GM18951 (cell line): ENCODE results near the gene MB.

Source experiments
- POLR2A ChIP-seq: IDR thresholded peaks from 4 replicates; pipeline ENCODE4 v1.6.1; 2011; ENCODE audit warnings: mild to moderate bottlenecking; ENCODE audit not compliant: insufficient read length, insufficient read depth; ENCODE audit errors: extremely low read depth
- in situ Hi-C: fragments of 300-500 bp; cut with MboI; formaldehyde crosslinking; loops from one replicate; pipeline ENCODE4 v1.12.0; 2022; ENCODE audit warnings: low sequenced_read_pairs, mixed read lengths, inconsistent platforms; ENCODE audit not compliant: unreplicated experiment

MB gene

GRCh38 chr22:35567351-35568141 lies 49.6 kb downstream of the MB start:
- in situ Hi-C loops: no loop called here
- TF ChIP-seq POLR2A: no peak

DNA sequence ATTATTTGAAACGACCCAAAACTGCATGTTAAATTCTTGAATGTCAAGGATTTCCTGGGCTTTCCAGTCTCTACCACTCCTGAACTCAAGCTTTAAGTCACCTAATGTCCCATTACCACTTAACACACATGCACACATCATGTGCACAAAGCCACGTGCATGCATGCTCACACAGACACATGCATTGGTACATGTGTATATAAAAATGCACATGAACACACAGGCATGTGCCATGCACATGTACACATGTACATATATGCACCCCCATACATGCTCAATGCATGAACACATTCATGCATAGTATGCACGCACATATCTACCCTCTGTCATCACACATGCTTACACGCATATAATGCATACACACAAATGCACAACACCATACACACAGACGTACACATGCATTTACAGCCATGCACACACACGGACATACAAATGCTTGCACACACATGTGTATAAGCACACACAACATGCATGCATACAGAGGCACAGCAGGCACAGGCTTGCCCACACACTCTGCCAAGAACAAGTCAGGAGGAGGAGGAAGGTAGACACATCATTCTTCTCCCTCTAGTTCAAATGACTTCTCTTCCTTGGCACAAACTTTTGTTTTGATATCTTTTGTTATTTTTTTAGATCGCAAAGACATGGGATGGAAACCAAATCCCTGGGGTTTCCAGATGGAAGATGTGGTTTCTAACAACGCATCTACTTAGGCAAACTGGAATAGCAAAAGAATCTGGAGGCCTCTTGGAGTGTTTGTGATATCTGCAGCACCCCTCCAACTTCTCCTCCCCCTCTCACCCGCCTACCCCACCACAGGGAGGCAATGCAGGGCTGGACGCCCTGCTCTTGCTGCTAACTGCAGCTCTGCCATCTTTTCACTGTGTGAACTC lies 51.9 kb downstream of the MB start:
- no peak for TF ChIP-seq POLR2A
- in situ Hi-C loops: no loop called here

DNA sequence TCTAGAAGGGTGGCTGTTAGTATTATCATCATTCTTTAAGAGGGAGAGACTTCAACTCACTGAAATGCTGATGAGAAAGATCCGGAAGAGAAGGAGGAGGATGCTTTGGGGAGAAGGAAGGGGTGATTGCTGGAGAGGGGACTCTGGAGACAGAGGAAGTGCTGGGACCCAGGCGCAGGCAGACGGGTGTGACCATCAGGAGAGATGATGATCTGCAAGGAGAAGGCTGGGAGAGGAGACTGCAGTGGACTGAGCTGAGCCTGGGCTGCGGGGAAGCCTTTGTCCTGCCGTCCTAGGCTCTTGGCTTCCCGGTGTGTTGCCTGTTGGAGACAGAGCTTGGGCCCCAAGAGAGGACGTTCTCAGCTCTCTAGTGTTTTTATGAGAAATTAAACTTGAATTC lies 53.9 kb downstream of the MB start:
- in situ Hi-C loops: no loop called here
- TF ChIP-seq POLR2A: no peak

GRCh38 chr22:35561796-35562526 lies 55.2 kb downstream of the MB start:
- TF ChIP-seq POLR2A: no peak
- in situ Hi-C loops: no loop called here

DNA sequence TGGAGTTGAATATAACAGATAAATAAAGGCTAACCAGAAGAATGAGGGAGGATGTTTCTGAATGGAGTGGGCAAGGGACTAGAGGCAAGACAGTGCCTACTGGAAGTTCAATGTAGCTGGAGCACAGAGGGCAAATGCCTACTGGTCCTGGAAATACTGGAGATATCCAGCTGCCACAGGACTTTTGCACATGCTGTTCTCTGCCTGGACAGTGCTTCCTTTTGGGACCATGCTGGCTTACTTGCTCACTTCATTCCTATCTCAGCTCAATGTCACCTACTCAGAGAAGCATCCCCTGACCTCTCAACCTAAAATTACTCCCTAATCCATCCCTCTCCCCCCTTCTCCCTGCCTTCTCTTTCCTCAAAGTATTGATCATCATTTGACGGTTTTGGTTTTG lies 56.3 kb downstream of the MB start:
- no peak for TF ChIP-seq POLR2A
- in situ Hi-C loops: no loop called here

DNA sequence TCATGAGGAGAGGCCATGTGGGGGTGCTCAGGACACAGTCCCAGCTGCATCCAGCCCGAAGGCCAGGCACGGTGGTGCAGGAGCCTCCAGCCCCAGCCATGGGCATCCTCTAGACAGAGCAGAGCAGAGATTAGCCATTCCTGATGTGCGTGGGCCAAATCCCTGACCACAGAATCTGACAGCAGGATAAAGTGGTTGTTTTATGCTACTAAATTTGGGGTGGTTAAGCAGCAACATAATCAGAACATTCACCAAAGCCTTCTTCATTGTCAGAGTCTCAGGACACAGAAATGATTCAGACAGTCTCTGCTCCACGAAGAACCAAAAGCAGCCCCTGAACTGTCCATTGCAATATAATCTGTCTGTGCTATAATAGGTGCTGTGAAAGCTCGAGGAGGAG lies 56.8 kb downstream of the MB start:
- no peak for TF ChIP-seq POLR2A
- in situ Hi-C loops: no loop called here

GRCh38 chr22:35559354-35560005 lies 57.6 kb downstream of the MB start:
- in situ Hi-C loops: no loop called here
- no peak for TF ChIP-seq POLR2A

DNA sequence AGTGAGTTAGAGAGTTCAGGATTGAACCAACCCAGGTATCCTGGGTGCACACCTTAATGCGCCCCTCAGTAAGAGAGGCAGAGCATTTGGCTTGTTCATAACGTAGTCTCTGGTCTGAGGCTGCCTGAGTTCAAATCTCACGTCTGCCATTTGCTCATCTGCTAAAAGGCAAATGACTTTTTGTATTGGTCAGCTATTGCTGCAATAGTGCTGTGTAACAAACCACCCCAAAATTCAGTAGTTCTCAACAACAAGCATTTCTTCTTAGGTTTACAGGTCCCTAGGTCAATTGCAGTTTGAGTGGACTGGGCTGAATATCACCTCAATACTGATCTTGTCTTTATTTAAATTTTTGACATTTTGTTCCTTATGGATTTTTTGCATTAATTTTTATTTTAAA lies 58.4 kb downstream of the MB start:
- in situ Hi-C loops: no loop called here
- no peak for TF ChIP-seq POLR2A

DNA sequence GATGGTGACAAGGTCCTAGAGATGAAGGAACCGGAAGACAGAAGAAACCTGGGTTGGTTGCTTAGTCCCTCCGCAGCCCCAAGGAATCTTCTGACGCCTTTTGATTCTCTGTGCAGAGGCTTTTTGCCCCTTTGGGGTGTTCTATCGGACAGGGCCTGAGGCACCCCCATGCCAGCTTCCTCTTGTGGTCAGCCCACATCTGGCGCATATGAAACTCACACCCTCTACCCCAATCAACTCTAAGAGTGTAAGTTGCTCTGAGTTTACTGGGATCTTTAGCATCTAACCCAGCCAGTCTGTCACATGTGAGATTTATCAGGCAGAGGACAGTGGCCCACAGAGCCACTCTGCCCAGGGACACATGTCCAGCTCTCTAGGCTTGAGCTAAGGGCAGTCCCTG lies 59.1 kb downstream of the MB start:
- TF ChIP-seq POLR2A: no peak
- in situ Hi-C loops: no loop called here
